Mesenchymal stem cell (in vitro differentiated cells and primary cell): ENCODE data around the gene OR6B3.
A peak's percentile ranks its signal among the peaks of the same experiment; 100 is the strongest.

Experiments
- DNase-seq: peaks from one replicate; pipeline ENCODE4 v3.0.0-alpha.2; 2013
- H2AFZ ChIP-seq: one replicate; pipeline ENCODE4 v1.6.1; 2013; ENCODE audit warnings: low read depth, mild to moderate bottlenecking, control low read depth, inconsistent platforms, low read length, moderate library complexity
- H2AK5ac ChIP-seq: 2 replicates; pipeline ENCODE4 v1.6.1; 2013; ENCODE audit warnings: low read length, moderate library complexity, mild to moderate bottlenecking, inconsistent platforms; ENCODE audit not compliant: severe bottlenecking
- H2BK120ac ChIP-seq: one replicate; pipeline ENCODE4 v1.6.1; 2013; ENCODE audit warnings: low read depth, mild to moderate bottlenecking, inconsistent platforms, low read length, moderate library complexity
- H2BK12ac ChIP-seq, 2 experiments: one replicate each; pipeline ENCODE4 v1.6.1; 2013; ENCODE audit warnings: inconsistent platforms in 2 of 2, low read length in 2 of 2, mild to moderate bottlenecking in 2 of 2, moderate library complexity in 2 of 2, control low read depth in 1 of 2
- H2BK15ac ChIP-seq: one replicate; pipeline ENCODE4 v1.6.1; 2013; ENCODE audit warnings: mild to moderate bottlenecking, low read depth, inconsistent platforms; ENCODE audit not compliant: poor library complexity, severe bottlenecking
- H2BK5ac ChIP-seq: 2 replicates; pipeline ENCODE4 v1.6.1; 2013; ENCODE audit warnings: low read depth, mild to moderate bottlenecking, low read length, control low read depth, inconsistent platforms; ENCODE audit not compliant: poor library complexity, severe bottlenecking
- H3K14ac ChIP-seq, 2 experiments: one replicate each; pipeline ENCODE4 v1.6.1; 2013; ENCODE audit warnings: inconsistent platforms in 2 of 2, low read length in 2 of 2, control low read depth in 1 of 2, mild to moderate bottlenecking in 1 of 2, moderate library complexity in 1 of 2
- H3K18ac ChIP-seq, 2 experiments: one replicate each; pipeline ENCODE4 v1.6.1; 2013; ENCODE audit warnings: inconsistent platforms in 2 of 2, low read length in 2 of 2, control low read depth in 1 of 2, low read depth in 1 of 2, mild to moderate bottlenecking in 1 of 2
- H3K23ac ChIP-seq, 2 experiments: one replicate each; pipeline ENCODE4 v1.6.1; 2013; ENCODE audit warnings: inconsistent platforms in 2 of 2, low read length in 2 of 2, mild to moderate bottlenecking in 2 of 2, moderate library complexity in 2 of 2, control low read depth in 1 of 2
- H3K27ac ChIP-seq: 2 replicates; pipeline ENCODE4 v1.5.1; 2013; ENCODE audit warnings: mild to moderate bottlenecking, moderate library complexity, low read length, control low read depth, inconsistent platforms; ENCODE audit not compliant: poor library complexity, severe bottlenecking
- H3K27me3 ChIP-seq, 2 experiments: 2 replicates each; pipeline versions ENCODE4 v1.6.1 to v1.7.0; 2013; ENCODE audit warnings: low read length in 2 of 2, mild to moderate bottlenecking in 2 of 2, moderate library complexity in 2 of 2, control low read depth in 1 of 2, inconsistent platforms in 1 of 2; ENCODE audit not compliant: control insufficient read depth in 1 of 2, insufficient read depth in 1 of 2
- H3K36me3 ChIP-seq, 2 experiments: 2 replicates each; pipeline versions ENCODE4 v1.6.1 to v1.7.0; 2013; ENCODE audit warnings: low read length in 2 of 2, control low read depth in 1 of 2, inconsistent platforms in 1 of 2, low read depth in 1 of 2, mild to moderate bottlenecking in 1 of 2; ENCODE audit not compliant: insufficient read depth in 2 of 2, control insufficient read depth in 1 of 2
- H3K4ac ChIP-seq, 2 experiments: one replicate each; pipeline ENCODE4 v1.6.1; 2013; ENCODE audit warnings: inconsistent platforms in 2 of 2, low read length in 2 of 2, mild to moderate bottlenecking in 2 of 2, moderate library complexity in 2 of 2, control low read depth in 1 of 2, low read depth in 1 of 2
- H3K4me1 ChIP-seq: 2 replicates; pipeline ENCODE4 v1.6.1; 2013; ENCODE audit warnings: low read depth, low read length, control low read depth; ENCODE audit not compliant: control insufficient read depth, insufficient read depth
- H3K4me2 ChIP-seq: 2 replicates; pipeline ENCODE4 v1.6.1; 2013; ENCODE audit warnings: low read length, mild to moderate bottlenecking, inconsistent platforms; ENCODE audit not compliant: poor library complexity, severe bottlenecking
- H3K4me3 ChIP-seq, 2 experiments: 2 replicates each; pipeline versions ENCODE4 v1.5.1 to v1.7.0; 2013; ENCODE audit warnings: low read length in 2 of 2, mild to moderate bottlenecking in 2 of 2, control low read depth in 1 of 2, low read depth in 1 of 2; ENCODE audit not compliant: insufficient read depth in 1 of 2
- H3K79me1 ChIP-seq: replicated peaks from 2 replicates; pipeline ENCODE4 v1.6.1; 2013; ENCODE audit warnings: mild to moderate bottlenecking, control low read depth, low read length, inconsistent platforms; ENCODE audit not compliant: poor library complexity, severe bottlenecking
- H3K9ac ChIP-seq: 2 replicates; pipeline ENCODE4 v1.7.0; 2013; ENCODE audit warnings: mild to moderate bottlenecking, low read length, moderate library complexity
- H3K9me3 ChIP-seq: 2 replicates; pipeline ENCODE4 v1.7.0; 2013; ENCODE audit warnings: mild to moderate bottlenecking, low read length; ENCODE audit not compliant: control insufficient read depth
- H4K8ac ChIP-seq: one replicate; pipeline ENCODE4 v1.6.1; 2013; ENCODE audit warnings: inconsistent platforms, mild to moderate bottlenecking, low read length, moderate library complexity
- H4K91ac ChIP-seq: one replicate; pipeline ENCODE4 v1.6.1; 2013; ENCODE audit warnings: mild to moderate bottlenecking, low read length, inconsistent platforms
- WGBS: methylation state at CpG from one replicate; pipeline ENCODE4 v1.1.7; 2013; ENCODE audit warnings: mixed read lengths; 5-methylcytosine and 5-hydroxymethylcytosine counted together

Gene OR6B3

DNA sequence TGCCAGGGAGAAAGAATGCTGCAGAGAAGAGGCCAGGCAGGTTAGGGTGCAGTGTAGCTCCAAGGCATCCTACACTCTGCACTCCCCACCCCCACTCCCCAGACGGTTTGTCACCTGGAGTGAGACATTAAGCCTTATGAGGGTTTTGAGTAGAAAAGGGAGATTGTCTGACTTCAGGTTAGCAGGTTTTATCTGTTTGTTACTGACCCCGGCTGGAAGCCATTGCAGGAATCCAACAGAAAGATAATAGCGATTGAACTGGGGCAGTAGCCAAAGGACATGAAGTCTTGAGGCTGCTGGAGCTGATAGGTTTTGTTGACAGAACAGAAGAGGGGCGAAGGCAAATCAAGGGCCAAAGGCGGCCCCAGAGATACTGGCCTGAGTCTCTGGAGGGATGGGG lies 36.0 kb upstream of the OR6B3 start:
- no peak overlapping the region for H4K8ac ChIP-seq
- DNase-seq, result no peak
- H3K4me1 ChIP-seq, result no peaks in the 10 kb centered on the region
- H3K18ac ChIP-seq, result no peak overlapping the region
- H2BK5ac ChIP-seq, result no peak overlapping the region
- no peak overlapping the region for H3K9ac ChIP-seq
- no peak overlapping the region for H2AFZ ChIP-seq
- H3K27ac ChIP-seq, result no peak overlapping the region
- H3K27me3 ChIP-seq, result peaks cover 0 to 11% of the 10 kb centered on the region in 2 experiments
- H2BK15ac ChIP-seq, result no peak overlapping the region
- no peak overlapping the region for H3K14ac ChIP-seq
- H3K4me2 ChIP-seq, result no peak overlapping the region
- H3K79me1 ChIP-seq, result no peaks in the 10 kb centered on the region
- H2AK5ac ChIP-seq, result no peak overlapping the region
- no peak overlapping the region for H3K23ac ChIP-seq
- H2BK12ac ChIP-seq, result no peak overlapping the region
- H3K9me3 ChIP-seq, result peaks cover 31% of the 10 kb centered on the region
- no peak overlapping the region for H3K4ac ChIP-seq
- H2BK120ac ChIP-seq, result no peak overlapping the region
- WGBS, result 48% methylated on average over 5 of the region's 5 CpGs
- peak overlapping the region; percentile 27 for H4K91ac ChIP-seq
- no peaks in the 10 kb centered on the region for H3K36me3 ChIP-seq
- H3K4me3 ChIP-seq, result no peak overlapping the region

DNA sequence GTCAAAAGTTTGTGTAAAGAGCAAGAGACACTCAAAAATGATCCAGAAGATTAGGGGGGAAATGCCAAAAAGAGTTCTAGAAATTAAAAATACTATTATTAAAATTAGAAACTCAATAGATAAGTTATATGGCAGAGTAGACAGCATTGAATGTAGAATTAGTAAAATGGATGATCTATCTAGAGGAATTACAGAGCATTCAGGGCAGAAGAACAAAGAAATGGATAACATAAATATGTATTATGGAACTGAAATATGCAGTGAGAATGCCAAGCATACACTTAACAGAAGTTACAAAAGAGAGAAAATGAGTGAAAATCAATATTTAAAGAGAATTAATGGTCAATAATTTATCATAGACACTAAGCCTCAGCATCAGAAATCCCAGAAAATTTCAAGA lies 33.2 kb upstream of the OR6B3 start:
- H3K9me3 ChIP-seq, result peaks cover 29% of the 10 kb centered on the region
- H3K4me2 ChIP-seq, result no peak overlapping the region
- DNase-seq, result no peak
- H4K8ac ChIP-seq, result no peak overlapping the region
- H3K4ac ChIP-seq, result no peak overlapping the region
- no peak overlapping the region for H3K4me3 ChIP-seq
- no peak overlapping the region for H3K18ac ChIP-seq
- H3K27ac ChIP-seq, result no peak overlapping the region
- no peak overlapping the region for H2BK12ac ChIP-seq
- H3K23ac ChIP-seq, result no peak overlapping the region
- H3K79me1 ChIP-seq, result no peaks in the 10 kb centered on the region
- no peak overlapping the region for H2BK5ac ChIP-seq
- no peak overlapping the region for H2BK120ac ChIP-seq
- H3K4me1 ChIP-seq, result no peaks in the 10 kb centered on the region
- no peak overlapping the region for H3K14ac ChIP-seq
- H4K91ac ChIP-seq, result no peak overlapping the region
- H2AFZ ChIP-seq, result no peak overlapping the region
- H3K36me3 ChIP-seq, result no peaks in the 10 kb centered on the region
- no peak overlapping the region for H2BK15ac ChIP-seq
- no peak overlapping the region for H3K9ac ChIP-seq
- H3K27me3 ChIP-seq, result no peaks in the 10 kb centered on the region
- H2AK5ac ChIP-seq, result no peak overlapping the region

DNA sequence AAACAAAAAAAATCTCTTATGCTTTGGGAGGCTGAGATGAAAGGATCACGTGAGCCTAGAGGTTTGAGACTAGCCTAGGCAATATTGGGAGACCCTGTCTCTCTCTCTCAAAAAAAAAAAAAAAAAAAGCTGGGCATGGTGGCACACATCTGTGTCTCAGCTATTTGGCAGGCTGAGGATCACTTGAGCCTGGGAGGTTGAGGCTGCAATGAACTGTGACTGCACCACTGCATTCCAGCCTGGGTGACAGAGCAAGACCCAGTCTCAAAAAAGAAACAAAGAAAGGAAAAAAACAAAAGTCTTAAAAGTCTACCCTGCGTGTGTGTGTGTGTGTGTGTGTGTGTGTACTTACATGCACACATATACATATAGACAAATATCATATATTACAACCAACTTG lies 25.3 kb upstream of the OR6B3 start:
- Histone ChIP-seq H2BK15ac (no peak overlapping the region), H3K9me3 (peaks cover 41% of the 10 kb centered on the region), H2BK120ac (no peak overlapping the region), H3K4me2 (no peak overlapping the region), H2AFZ (no peak overlapping the region), H3K27ac (no peak overlapping the region), H3K27me3 (no peaks in the 10 kb centered on the region), H3K4me3 (no peak overlapping the region), H3K23ac (no peak overlapping the region), H3K9ac (no peak overlapping the region), H2BK12ac (no peak overlapping the region), H3K79me1 (no peaks in the 10 kb centered on the region), H2AK5ac (no peak overlapping the region), H2BK5ac (no peak overlapping the region), H3K14ac (no peak overlapping the region), H3K36me3 (no peaks in the 10 kb centered on the region), H4K8ac (no peak overlapping the region), H3K18ac (no peak overlapping the region), H3K4me1 (no peaks in the 10 kb centered on the region), H4K91ac (no peak overlapping the region), H3K4ac (no peak overlapping the region)
- no CpG with 5 or more reads among the region's 2 CpGs for WGBS
- no peak for DNase-seq

DNA sequence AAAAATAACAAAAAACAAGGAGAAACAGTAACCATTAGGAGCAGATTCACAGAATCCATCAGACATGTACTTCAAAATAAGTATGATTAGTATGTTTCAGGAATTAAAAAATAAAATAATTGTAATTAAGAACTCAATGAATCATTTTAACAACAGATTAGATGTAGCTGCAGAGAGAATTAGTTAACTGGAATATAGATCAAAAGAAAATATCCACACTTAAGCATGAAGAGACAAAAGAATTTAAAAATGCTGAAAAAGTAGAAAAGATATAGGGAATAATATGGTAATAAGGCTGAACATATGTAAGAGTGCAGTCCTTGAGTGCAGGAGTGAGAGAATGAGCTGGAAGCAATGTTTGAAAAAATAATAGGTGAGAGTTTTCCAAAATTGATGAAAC lies 24.1 kb upstream of the OR6B3 start:
- H3K4me2 ChIP-seq, result no peak overlapping the region
- no peak overlapping the region for H4K91ac ChIP-seq
- no peak overlapping the region for H3K14ac ChIP-seq
- H3K36me3 ChIP-seq, result no peaks in the 10 kb centered on the region
- no peaks in the 10 kb centered on the region for H3K27me3 ChIP-seq
- H3K23ac ChIP-seq, result no peak overlapping the region
- H3K79me1 ChIP-seq, result no peaks in the 10 kb centered on the region
- no peak overlapping the region for H2BK15ac ChIP-seq
- H3K27ac ChIP-seq, result no peak overlapping the region
- H2AK5ac ChIP-seq, result no peak overlapping the region
- peak overlapping the region in 1 of 2 experiments; percentile 33 for H3K4me3 ChIP-seq
- no peaks in the 10 kb centered on the region for H3K4me1 ChIP-seq
- H2BK120ac ChIP-seq, result no peak overlapping the region
- no peak overlapping the region for H3K9ac ChIP-seq
- no peak for DNase-seq
- H2AFZ ChIP-seq, result no peak overlapping the region
- no peak overlapping the region for H2BK5ac ChIP-seq
- H4K8ac ChIP-seq, result no peak overlapping the region
- H3K4ac ChIP-seq, result no peak overlapping the region
- H2BK12ac ChIP-seq, result no peak overlapping the region
- H3K9me3 ChIP-seq, result peaks cover 41% of the 10 kb centered on the region
- no peak overlapping the region for H3K18ac ChIP-seq
